Natural killer cell (primary cell): ENCODE data around the gene MRPS7. TPM values are rescaled to one million over a fixed set of nuclear protein-coding genes. Genes with fewer than 3 reads are reported as not detected.

Experiments
- ATAC-seq, 3 donors: fragments of 150-1000 bp in 2 of 3; fragments of 200-7000 bp in 1 of 3; cut with Tn5 transposase; 1 replicate in 1 of 3; 2 replicates in 2 of 3; pipeline ENCODE4 v1.10.0; 2021; ENCODE audit warnings: mild to moderate bottlenecking in 2 of 3, moderate library complexity in 2 of 3
- DNase-seq, 2 donors: peaks; one replicate each; pipeline versions ENCODE4 v3.0.0 to v3.0.0-alpha.2; 2013 to 2021; ENCODE audit warnings: mixed read lengths in 1 of 2
- H3K27ac ChIP-seq: one replicate; pipeline ENCODE4 v1.5.1; 2013; ENCODE audit warnings: mild to moderate bottlenecking, low read length
- H3K27me3 ChIP-seq: one replicate; pipeline ENCODE4 v1.6.1; 2013; ENCODE audit warnings: low read length; ENCODE audit not compliant: control insufficient read depth, insufficient read depth
- H3K36me3 ChIP-seq: one replicate; pipeline ENCODE4 v1.6.1; 2013; ENCODE audit warnings: low read length; ENCODE audit not compliant: control insufficient read depth, insufficient read depth
- H3K4me1 ChIP-seq: one replicate; pipeline ENCODE4 v1.6.1; 2013; ENCODE audit warnings: low read length; ENCODE audit not compliant: control insufficient read depth, insufficient read depth
- H3K4me3 ChIP-seq: one replicate; pipeline ENCODE4 v1.5.1; 2013; ENCODE audit warnings: low read length
- H3K9me3 ChIP-seq: one replicate; pipeline ENCODE4 v1.6.1; 2013; ENCODE audit warnings: low read length; ENCODE audit not compliant: control insufficient read depth, insufficient read depth
- H3K27ac Mint-ChIP-seq, 2 donors: one replicate each; pipeline ENCODE4 v1.8.0; 2022; ENCODE audit warnings: mild to moderate bottlenecking in 2 of 2, mixed read lengths in 2 of 2, moderate library complexity in 1 of 2
- H3K27me3 Mint-ChIP-seq, 2 donors: one replicate each; pipeline ENCODE4 v1.8.0; 2022; ENCODE audit warnings: low read depth in 2 of 2, mixed read lengths in 2 of 2
- H3K36me3 Mint-ChIP-seq: one replicate; pipeline ENCODE4 v1.8.0; 2022; ENCODE audit warnings: mixed read lengths
- H3K4me1 Mint-ChIP-seq, 2 donors: one replicate each; pipeline ENCODE4 v1.8.0; 2022; ENCODE audit warnings: mixed read lengths in 2 of 2
- H3K4me3 Mint-ChIP-seq: one replicate; pipeline ENCODE4 v1.8.0; 2022; ENCODE audit warnings: mild to moderate bottlenecking, moderate library complexity, mixed read lengths
- H3K9me3 Mint-ChIP-seq, 2 donors: one replicate each; pipeline ENCODE4 v1.8.0; 2022; ENCODE audit warnings: mixed read lengths in 2 of 2
- CTCF ChIP-seq: fragments of 200-600 bp; IDR thresholded peaks from one replicate; pipeline ENCODE4 v1.8.0; 2022; ENCODE audit warnings: antibody characterized with exemption
- WGBS: methylation state at CpG from one replicate; pipeline ENCODE4 v1.1.7; 2013; ENCODE audit warnings: missing lambda C conversion rate; ENCODE audit not compliant: insufficient coverage; 5-methylcytosine and 5-hydroxymethylcytosine counted together
- intact Hi-C: fragments of 100-400 bp; cut with micrococcal nuclease; formaldehyde crosslinking; loops from one replicate; pipeline ENCODE4 v1.14.2; 2022
- total RNA-seq, 4 donors: library from RNA; stranded (reverse); fragments of 120-200 nt in 1 of 4; gene quantifications; one replicate each; pipeline versions ENCODE4 v1.2.3 to v1.2.4, GENCODE V29; 2013 to 2022

The MRPS7 gene
- total RNA-seq, 3 donors from 2014 or later (not counting 1 experiment from before 2014, with no cell fraction given), result 27.3 to 29.4 (median 27.9) TPM

GRCh38 chr17:75231071-75231470 is 30.6 kb upstream of the MRPS7 start:
- DNase-seq (no peak), ATAC-seq (no peak)
- H3K27me3 Mint-ChIP-seq, result no peaks in the 10 kb centered on the region
- intact Hi-C loops, result no loop called here
- no peaks in the 10 kb centered on the region for H3K9me3 Mint-ChIP-seq
- H3K4me1 Mint-ChIP-seq, result no peaks in the 10 kb centered on the region
- Histone ChIP-seq H3K4me3 (no peak overlapping the region), H3K36me3 (peaks cover 67% of the 10 kb centered on the region), H3K27ac (no peak overlapping the region), H3K27me3 (no peaks in the 10 kb centered on the region), H3K4me1 (peaks cover 9% of the 10 kb centered on the region), H3K9me3 (no peaks in the 10 kb centered on the region)
- H3K27ac Mint-ChIP-seq, result no peak overlapping the region
- WGBS, result 97% methylated on average over 6 of the region's 8 CpGs
- no peaks in the 10 kb centered on the region for H3K36me3 Mint-ChIP-seq
- no peak overlapping the region for H3K4me3 Mint-ChIP-seq
- no peak for TF ChIP-seq CTCF

DNA sequence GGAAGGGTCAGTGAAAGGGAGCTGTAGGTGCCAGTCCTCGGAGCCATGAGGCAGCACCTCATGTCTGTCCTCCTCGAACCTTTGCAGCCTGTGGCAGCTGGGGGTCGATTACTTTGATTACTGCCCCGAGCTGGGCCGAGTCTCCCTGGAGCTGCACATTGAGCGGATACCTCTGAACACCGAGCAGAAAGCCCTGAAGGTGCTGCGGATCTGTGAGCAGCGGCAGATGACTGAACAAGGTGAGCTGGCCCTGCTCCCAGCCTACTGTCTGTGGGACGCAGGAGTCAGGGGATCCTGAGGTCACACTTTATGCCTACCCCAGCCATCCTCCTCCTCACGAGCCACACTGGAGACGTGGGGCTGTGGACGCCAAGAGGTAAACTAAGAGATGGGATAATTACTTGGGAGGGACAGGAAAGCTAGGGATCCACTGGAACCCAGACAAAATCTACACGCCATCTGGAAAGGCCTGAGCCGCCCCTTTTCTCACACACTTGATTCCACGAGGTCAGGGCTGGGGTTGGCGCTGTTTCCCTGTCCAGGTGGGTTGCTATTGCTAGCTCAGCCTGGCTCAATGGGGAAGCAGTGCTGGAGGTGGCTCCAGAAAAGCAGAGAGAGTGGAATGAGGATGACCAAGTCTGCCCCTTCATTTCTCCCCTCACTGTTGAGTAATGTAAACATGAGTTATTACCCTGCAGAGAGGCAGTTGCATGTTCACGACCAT is 29.8 kb upstream of the MRPS7 start:
- no peak for DNase-seq
- Mint-ChIP-seq H3K27me3 (no peaks in the 10 kb centered on the region), H3K4me1 (no peaks in the 10 kb centered on the region), H3K4me3 (no peak overlapping the region), H3K27ac (no peak overlapping the region), H3K9me3 (no peaks in the 10 kb centered on the region), H3K36me3 (no peaks in the 10 kb centered on the region)
- TF ChIP-seq CTCF, result no peak
- no peaks in the 10 kb centered on the region for H3K9me3 ChIP-seq
- no peak overlapping the region for H3K27ac ChIP-seq
- no peak overlapping the region for H3K4me3 ChIP-seq
- H3K4me1 ChIP-seq, result peaks cover 9% of the 10 kb centered on the region
- H3K27me3 ChIP-seq, result no peaks in the 10 kb centered on the region
- intact Hi-C loops, result no loop called here
- peaks cover 67% of the 10 kb centered on the region for H3K36me3 ChIP-seq
- ATAC-seq, result no peak
- WGBS, result 97% methylated on average over 16 of the region's 18 CpGs

- intact Hi-C loops, result no loop called here
- ATAC-seq (no peak), DNase-seq (no peak)
- 98% methylated on average over 13 of the region's 13 CpGs for WGBS
- Histone ChIP-seq H3K4me1 (peaks cover 9% of the 10 kb centered on the region), H3K27me3 (no peaks in the 10 kb centered on the region), H3K9me3 (no peaks in the 10 kb centered on the region), H3K36me3 (peaks cover 75% of the 10 kb centered on the region), H3K4me3 (no peak overlapping the region), H3K27ac (no peak overlapping the region)
- H3K27ac Mint-ChIP-seq, result no peak overlapping the region
- TF ChIP-seq CTCF, result no peak
- no peaks in the 10 kb centered on the region for H3K4me1 Mint-ChIP-seq
- H3K9me3 Mint-ChIP-seq, result no peaks in the 10 kb centered on the region
- H3K27me3 Mint-ChIP-seq, result no peaks in the 10 kb centered on the region
- H3K4me3 Mint-ChIP-seq, result no peak overlapping the region
- no peaks in the 10 kb centered on the region for H3K36me3 Mint-ChIP-seq
Measured at GRCh38 chr17:75232786-75233185, 28.9 kb upstream of the MRPS7 start.
